Stomach (tissue), 9 donors: ENCODE results near the gene GLRA3. TPM values are rescaled to one million over a fixed set of nuclear protein-coding genes. Genes with fewer than 3 reads are reported as not detected.

Experiments used
- DNase-seq, 2 donors: peaks; one replicate each; pipeline versions ENCODE4 v3.0.0 to v3.0.0-alpha.2; 2013 to 2019
- H3K27ac ChIP-seq, 5 donors: fragments of 200-600 bp in 4 of 5; sonication (generic) in 4 of 5; one replicate each; pipeline ENCODE4 v1.5.1; 2013 to 2019; ENCODE audit warnings: mild to moderate bottlenecking in 1 of 5, moderate library complexity in 1 of 5
- H3K27me3 ChIP-seq, 3 donors: fragments of 200-600 bp; sonication (generic); one replicate each; pipeline ENCODE4 v1.5.1; 2017 to 2019; ENCODE audit warnings: mixed run types in 1 of 3
- H3K36me3 ChIP-seq, 4 donors: fragments of 200-600 bp; sonication (generic); 1 replicate in 3 of 4; 2 replicates in 1 of 4; pipeline ENCODE4 v1.5.1; 2016 to 2019
- H3K4me1 ChIP-seq, 4 donors: fragments of 200-600 bp; sonication (generic); one replicate each; pipeline ENCODE4 v1.5.1; 2016 to 2019
- H3K4me3 ChIP-seq, 4 donors: fragments of 200-600 bp; sonication (generic) in 3 of 4; one replicate each; pipeline ENCODE4 v1.5.1; 2016 to 2019; ENCODE audit warnings: mild to moderate bottlenecking in 1 of 4
- H3K9me3 ChIP-seq, 4 donors: fragments of 200-600 bp; sonication (generic); one replicate each; pipeline ENCODE4 v1.5.1; 2016 to 2019
- CTCF ChIP-seq, 7 experiments: fragments of 450-650 bp in 4 of 7; fragments of 200-600 bp in 3 of 7; sonication (generic) in 3 of 7; IDR thresholded peaks; one replicate each; pipeline ENCODE4 v1.5.1; 2016 to 2019; ENCODE audit warnings: antibody characterized with exemption in 7 of 7, control low read depth in 2 of 7, mild to moderate bottlenecking in 1 of 7
- EP300 ChIP-seq: sonication (generic); formaldehyde crosslinking; IDR thresholded peaks from one replicate; pipeline ENCODE4 v1.6.1; 2017; ENCODE audit warnings: antibody characterized with exemption
- POLR2A ChIP-seq, 4 donors: fragments of 450-650 bp; IDR thresholded peaks; one replicate each; pipeline ENCODE4 v1.6.1; 2016; ENCODE audit warnings: antibody characterized with exemption in 4 of 4, control low read depth in 2 of 4, mild to moderate bottlenecking in 1 of 4, moderate library complexity in 1 of 4
- POLR2AphosphoS5 ChIP-seq, 3 donors: sonication (generic); formaldehyde crosslinking; IDR thresholded peaks; one replicate each; pipeline ENCODE4 v1.6.1; 2016; ENCODE audit warnings: antibody characterized with exemption in 3 of 3
- WGBS, 5 donors: extraction: QIAGEN DNeasy Blood & Tissue Kit in 3 of 5; methylation state at CpG; one replicate each; pipeline versions ENCODE4 v1.1.5 to v1.1.7; 2013 to 2018; 5-methylcytosine and 5-hydroxymethylcytosine counted together
- intact Hi-C: fragments of 100-400 bp; cut with DNase I; formaldehyde crosslinking; loops from one replicate; pipeline ENCODE4 v1.15.1; 2023; ENCODE audit warnings: low total_unique reads
- polyA plus RNA-seq, 3 donors: library from polyadenylated mRNA; stranded (reverse); fragments of 200-250 nt; gene quantifications; one replicate each; pipeline ENCODE4 v1.2.3, GENCODE V29; 2013
- total RNA-seq, 5 donors: library from RNA; depleted of rRNA; stranded (reverse); fragments of >200 nt; gene quantifications; one replicate each; pipeline versions ENCODE4 v1.1.0 to v1.2.3, GENCODE V29; 2014 to 2016
- donor health status: healthy with polysubstance abuse.
- donor health status: Bipolar disorder and iron deficiency.
- donor health status: healthy.

The GLRA3 gene
- total and polyA plus RNA-seq, 8 donors = 0.06 to 0.18 TPM; not detected in 6

GRCh38 chr4:174826660-174827059 lies 2.4 kb downstream of the GLRA3 start:
- Histone ChIP-seq H3K27ac (no peak overlapping the region), H3K4me3 (no peak overlapping the region), H3K27me3 (peaks cover 0 to 13% (median 7%) of the 10 kb centered on the region in 3 donors), H3K4me1 (peaks cover 4 to 11% (median 8%) of the 10 kb centered on the region in 4 donors), H3K36me3 (no peaks in the 10 kb centered on the region), H3K9me3 (no peaks in the 10 kb centered on the region)
- TF ChIP-seq EP300 = no peak
- TF ChIP-seq POLR2A (IDR thresholded peaks at IDR 0.05) = no peak
- no peak for TF ChIP-seq CTCF (IDR thresholded peaks at IDR 0.05)
- TF ChIP-seq POLR2AphosphoS5 (IDR thresholded peaks at IDR 0.05) = no peak
- DNase-seq = no peak
- intact Hi-C loops = no loop called here

- 87 to 96% (median 90%) methylated on average over 3 of the region's 3 CpGs for WGBS, 5 donors
- H3K9me3 ChIP-seq = peaks cover 0 to 25% (median 20%) of the 10 kb centered on the region in 4 donors
- H3K4me3 ChIP-seq = no peak overlapping the region
- intact Hi-C loops = no loop called here
- no peaks in the 10 kb centered on the region for H3K4me1 ChIP-seq
- no peaks in the 10 kb centered on the region for H3K36me3 ChIP-seq
- no peaks in the 10 kb centered on the region for H3K27me3 ChIP-seq
- no peak overlapping the region for H3K27ac ChIP-seq
- TF ChIP-seq POLR2AphosphoS5 (IDR thresholded peaks at IDR 0.05) (no peak), POLR2A (IDR thresholded peaks at IDR 0.05) (no peak), EP300 (no peak), CTCF (IDR thresholded peaks at IDR 0.05) (no peak)
- no peak for DNase-seq
Observed at GRCh38 chr4:174815282-174815681, 13.8 kb downstream of the GLRA3 start.

GRCh38 chr4:174813292-174813691 lies 15.8 kb downstream of the GLRA3 start:
- 80 to 87% (median 84%) methylated on average over 2 of the region's 2 CpGs for WGBS, 5 donors
- intact Hi-C loops = no loop called here
- no peaks in the 10 kb centered on the region for H3K27me3 ChIP-seq
- H3K36me3 ChIP-seq = no peaks in the 10 kb centered on the region
- H3K4me3 ChIP-seq = no peak overlapping the region
- no peaks in the 10 kb centered on the region for H3K4me1 ChIP-seq
- H3K9me3 ChIP-seq = peaks cover 0 to 25% (median 20%) of the 10 kb centered on the region in 4 donors
- H3K27ac ChIP-seq = no peak overlapping the region
- TF ChIP-seq POLR2A (IDR thresholded peaks at IDR 0.05) = no peak
- TF ChIP-seq CTCF (IDR thresholded peaks at IDR 0.05) = no peak
- TF ChIP-seq EP300 = no peak
- TF ChIP-seq POLR2AphosphoS5 (IDR thresholded peaks at IDR 0.05) = no peak
- no peak for DNase-seq

GRCh38 chr4:174810834-174811233 lies 18.2 kb downstream of the GLRA3 start:
- Histone ChIP-seq H3K4me3 (no peak overlapping the region), H3K9me3 (peaks cover 0 to 22% (median 20%) of the 10 kb centered on the region in 4 donors), H3K36me3 (no peaks in the 10 kb centered on the region), H3K4me1 (no peaks in the 10 kb centered on the region), H3K27ac (no peak overlapping the region), H3K27me3 (no peaks in the 10 kb centered on the region)
- no peak for TF ChIP-seq POLR2AphosphoS5 (IDR thresholded peaks at IDR 0.05)
- TF ChIP-seq POLR2A (IDR thresholded peaks at IDR 0.05) = no peak
- TF ChIP-seq EP300 = no peak
- no peak for TF ChIP-seq CTCF (IDR thresholded peaks at IDR 0.05)
- DNase-seq = no peak
- WGBS, 5 donors = 49 to 68% (median 51%) methylated on average over 2 of the region's 2 CpGs
- intact Hi-C loops = no loop called here
